Keratinocyte (primary cell): ENCODE results near the gene PNPLA2. TPM values are rescaled to one million over a fixed set of nuclear protein-coding genes. Genes with fewer than 3 reads are reported as not detected.

Experiments
- DNase-seq: peaks from one replicate; pipeline ENCODE4 v3.0.0-alpha.2; 2011; ENCODE audit warnings: low read depth, missing footprints, low spot score
- FAIRE-seq: peaks from 2 replicates; lab custom pipeline; 2011; peaks lifted over from hg19 to GRCh38; lab: Jason Lieb, UNC
- H2AFZ ChIP-seq: 2 replicates; pipeline ENCODE4 v1.6.0; 2012; ENCODE audit warnings: low read length, control low read depth, inconsistent platforms; ENCODE audit not compliant: control insufficient read depth
- H3K27ac ChIP-seq: 2 replicates; pipeline ENCODE4 v1.5.1; 2011; ENCODE audit warnings: low read length; ENCODE audit not compliant: control insufficient read depth, insufficient read depth
- H3K27me3 ChIP-seq: 3 replicates; pipeline ENCODE4 v1.6.0; 2011; ENCODE audit warnings: low read length; ENCODE audit not compliant: control insufficient read depth, insufficient read depth; ENCODE audit errors: extremely low read depth
- H3K36me3 ChIP-seq, 2 experiments: 2 replicates in 1 of 2; 3 replicates in 1 of 2; pipeline ENCODE4 v1.5.1; 2011; ENCODE audit warnings: low read length in 2 of 2, mild to moderate bottlenecking in 1 of 2; ENCODE audit not compliant: control insufficient read depth in 2 of 2, insufficient read depth in 2 of 2; ENCODE audit errors: extremely low read depth in 1 of 2
- H3K4me1 ChIP-seq: 3 replicates; pipeline ENCODE4 v1.5.1; 2011; ENCODE audit warnings: low read length; ENCODE audit not compliant: control insufficient read depth, insufficient read depth; ENCODE audit errors: extremely low read depth
- H3K4me2 ChIP-seq: 3 replicates; pipeline ENCODE4 v1.6.0; 2011; ENCODE audit warnings: low read depth, low read length; ENCODE audit not compliant: control insufficient read depth, insufficient read depth; ENCODE audit errors: extremely low read depth
- H3K4me3 ChIP-seq, 3 experiments: fragments of 200-600 bp in 1 of 3; sonication (generic) in 1 of 3; 2 replicates in 2 of 3; 3 replicates in 1 of 3; pipeline ENCODE4 v1.5.1; 2011 to 2016; ENCODE audit warnings: low read length in 3 of 3, mild to moderate bottlenecking in 3 of 3, control low read depth in 2 of 3, inconsistent platforms in 1 of 3, low read depth in 1 of 3, mixed read lengths in 1 of 3, mixed run types in 1 of 3, moderate library complexity in 1 of 3; ENCODE audit not compliant: control insufficient read depth in 2 of 3, insufficient read depth in 2 of 3; ENCODE audit errors: extremely low read depth in 1 of 3
- H3K79me2 ChIP-seq: 2 replicates; pipeline ENCODE4 v1.6.0; 2012; ENCODE audit warnings: low read length; ENCODE audit not compliant: control insufficient read depth, insufficient read depth
- H3K9ac ChIP-seq: 3 replicates; pipeline ENCODE4 v1.6.0; 2011; ENCODE audit warnings: low read length; ENCODE audit not compliant: control insufficient read depth, insufficient read depth; ENCODE audit errors: extremely low read depth
- H3K9me1 ChIP-seq: 3 replicates; pipeline ENCODE4 v1.6.0; 2011; ENCODE audit warnings: low read length; ENCODE audit not compliant: control insufficient read depth, insufficient read depth; ENCODE audit errors: extremely low read depth
- H3K9me3 ChIP-seq: 2 replicates; pipeline ENCODE4 v1.5.1; 2012; ENCODE audit warnings: low read depth, low read length; ENCODE audit not compliant: control insufficient read depth
- H4K20me1 ChIP-seq: 3 replicates; pipeline ENCODE4 v1.6.0; 2011; ENCODE audit warnings: low read length; ENCODE audit not compliant: control insufficient read depth, insufficient read depth; ENCODE audit errors: extremely low read depth
- CTCF ChIP-seq, 3 experiments: IDR thresholded peaks in 1 of 3; conservative IDR thresholded peaks in 1 of 3; optimal IDR thresholded peaks in 1 of 3; 2 replicates in 2 of 3; 3 replicates in 1 of 3; pipeline versions ENCODE3 to v1.5.1; 2011; ENCODE audit warnings: low read length in 3 of 3, mild to moderate bottlenecking in 3 of 3, moderate library complexity in 2 of 3, control low read depth in 1 of 3, inconsistent platforms in 1 of 3; ENCODE audit not compliant: insufficient read depth in 2 of 3; ENCODE audit errors: extremely low read depth in 1 of 3
- EZH2 ChIP-seq: IDR thresholded peaks from one replicate; pipeline ENCODE4 v1.6.1; 2012; ENCODE audit warnings: inconsistent platforms, mild to moderate bottlenecking, low read length, moderate library complexity
- dilution Hi-C: fragments of 300-500 bp; cut with MboI; formaldehyde crosslinking; loops from one replicate; pipeline ENCODE4 v1.7.0; 2020; ENCODE audit warnings: low sequenced_read_pairs; ENCODE audit not compliant: extremely low pct_ligation_motif_present
- polyA plus RNA-seq, 5 experiments: library from polyadenylated mRNA; depleted of rRNA in 3 of 5; stranded (reverse) in 3 of 5; stranded (forward) in 1 of 5; unstranded in 1 of 5; fragments of >200 nt; gene quantifications; 1 replicate in 1 of 5; 2 replicates in 3 of 5; 3 replicates in 1 of 5; pipeline versions ENCODE4 v1.2.1 to v1.2.3, GENCODE V29; 2011 to 2012; ENCODE audit warnings: missing spikeins in 2 of 5, low read depth in 1 of 5, low replicate concordance in 1 of 5

Gene PNPLA2
- polyA plus RNA-seq, 1 donor (not counting 4 experiments of a cell fraction or from before 2014, with no cell fraction given), result 5.3 TPM

- Histone ChIP-seq H3K79me2 (no peaks in the 10 kb centered on the region), H3K4me2 (no peak overlapping the region), H3K9me3 (no peaks in the 10 kb centered on the region), H3K27ac (no peak overlapping the region), H4K20me1 (peaks cover 2% of the 10 kb centered on the region), H3K4me1 (no peaks in the 10 kb centered on the region), H3K36me3 (peaks cover 0 to 4% of the 10 kb centered on the region in 2 experiments), H3K4me3 (no peak overlapping the region), H2AFZ (no peak overlapping the region), H3K9ac (no peak overlapping the region), H3K27me3 (peaks cover 2% of the 10 kb centered on the region), H3K9me1 (no peaks in the 10 kb centered on the region)
- no peak for FAIRE-seq
- TF ChIP-seq EZH2 (no peak), CTCF (optimal IDR thresholded peaks at IDR 0.05 in 1 of 3, IDR thresholded peaks at IDR 0.05 in 1 of 3, conservative IDR thresholded peaks at IDR 0.05 in 1 of 3; ENCODE audit: extremely low read depth in 1 of 3, insufficient read depth in 2 of 3, low read length in 3 of 3) (no peak)
- dilution Hi-C loops, result no loop called here
- DNase-seq, result no peak
These were observed 52.8 kb downstream of the PNPLA2 start for GRCh38 chr11:871472-871871.

- Histone ChIP-seq H3K4me2 (no peak overlapping the region), H4K20me1 (no peaks in the 10 kb centered on the region), H3K27ac (no peak overlapping the region), H3K9me1 (no peaks in the 10 kb centered on the region), H3K79me2 (no peaks in the 10 kb centered on the region), H3K4me1 (no peaks in the 10 kb centered on the region), H2AFZ (no peak overlapping the region), H3K27me3 (peaks cover 2% of the 10 kb centered on the region), H3K9me3 (no peaks in the 10 kb centered on the region), H3K4me3 (no peak overlapping the region), H3K9ac (no peak overlapping the region), H3K36me3 (no peaks in the 10 kb centered on the region)
- no peak for TF ChIP-seq CTCF (optimal IDR thresholded peaks at IDR 0.05 in 1 of 3, IDR thresholded peaks at IDR 0.05 in 1 of 3, conservative IDR thresholded peaks at IDR 0.05 in 1 of 3; ENCODE audit: extremely low read depth in 1 of 3, insufficient read depth in 2 of 3, low read length in 3 of 3)
- no peak for TF ChIP-seq EZH2
- DNase-seq (no peak), FAIRE-seq (no peak)
- dilution Hi-C loops, result no loop called here
These were observed 54.1 kb downstream of the PNPLA2 start for GRCh38 chr11:872799-873198.
